Kidney tubule cell (primary cell): ENCODE measurements around the gene NHSL1.

Experiments used
- DNase-seq: peaks from one replicate; pipeline ENCODE4 v3.0.0-alpha.2; 2018; ENCODE audit warnings: low spot score

NHSL1 gene

GRCh38 chr6:138524526-138524925 lies 25.2 kb upstream of the NHSL1 start:
- no peak for DNase-seq

- no peak for DNase-seq
Measured at GRCh38 chr6:138523347-138524210, 24.3 kb upstream of the NHSL1 start.

DNA sequence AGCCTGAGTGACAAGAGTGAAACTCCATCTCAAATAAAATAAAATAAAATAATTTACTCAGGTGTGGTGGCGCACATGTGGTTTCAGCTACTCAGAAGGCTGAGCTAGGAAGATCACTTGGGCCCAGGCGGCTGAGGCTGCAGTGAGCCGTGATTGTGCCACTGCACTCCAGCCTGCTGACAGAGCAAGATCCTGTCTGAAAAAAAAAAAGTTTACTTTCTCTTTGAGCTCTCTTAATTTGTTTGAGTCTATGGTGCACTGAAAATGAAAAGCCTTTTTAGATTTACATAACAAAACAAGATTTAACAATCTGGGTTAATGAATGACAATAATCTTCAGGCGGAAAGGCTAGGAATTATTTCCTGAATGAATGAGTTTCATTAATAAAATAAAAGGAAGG lies 23.3 kb upstream of the NHSL1 start:
- no peak for DNase-seq

DNA sequence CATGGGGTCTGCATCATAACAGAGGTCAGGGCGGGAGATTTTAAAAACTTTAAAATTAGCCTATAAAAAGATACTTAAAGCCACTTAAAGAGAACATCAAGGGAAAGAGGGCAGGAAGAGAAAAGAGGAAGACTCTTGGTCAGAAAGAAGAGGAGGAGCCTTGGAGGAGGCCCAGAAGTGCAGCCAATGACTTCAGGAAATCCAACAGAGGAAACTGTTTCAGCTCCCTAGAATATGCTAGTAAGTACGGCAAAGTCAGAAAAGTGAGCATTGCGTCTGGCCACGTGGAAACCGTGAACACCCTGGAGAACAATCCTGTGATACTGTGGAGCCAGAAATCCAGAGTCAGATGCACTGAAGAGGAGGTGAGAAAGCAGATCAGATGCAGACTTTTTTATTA lies 22.5 kb upstream of the NHSL1 start:
- DNase-seq: no peak

DNA sequence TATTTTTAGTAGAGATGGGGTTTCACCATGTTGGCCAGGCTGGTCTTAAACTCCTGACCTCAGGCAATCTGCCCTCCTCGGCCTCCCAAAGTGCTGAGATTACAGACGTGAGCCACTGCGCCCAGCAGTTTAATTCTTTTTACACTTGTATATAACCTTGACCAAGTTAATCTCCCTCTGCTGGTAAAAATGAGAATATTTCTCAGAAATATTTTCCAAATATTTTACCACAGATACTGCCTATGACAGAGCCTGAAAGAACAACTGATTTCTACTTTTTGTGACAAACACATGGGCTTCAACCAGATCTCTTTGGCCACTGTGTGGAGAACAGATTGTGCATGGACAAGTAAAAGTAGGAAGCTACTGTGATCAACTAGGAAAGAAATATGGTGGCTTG lies 21.2 kb upstream of the NHSL1 start:
- peak; percentile 44 for DNase-seq

DNA sequence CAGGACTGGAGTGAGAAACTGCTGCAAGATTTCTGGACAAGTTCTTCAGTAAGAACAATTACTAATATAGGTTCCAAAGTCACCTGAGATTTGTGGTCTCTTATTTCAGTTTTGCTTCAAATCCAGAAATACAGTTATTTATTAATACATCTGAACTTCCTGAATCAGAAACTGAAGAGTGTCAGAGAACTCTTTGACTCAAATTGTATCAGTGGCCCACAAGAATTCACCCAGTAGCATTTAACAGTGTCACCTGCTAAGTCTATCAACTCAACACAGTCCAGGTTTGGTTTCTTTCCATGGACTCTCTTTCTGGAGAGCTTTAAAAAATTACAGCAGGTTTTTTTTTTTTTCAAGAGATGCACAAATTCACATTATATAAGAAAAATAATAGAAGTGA lies 18.8 kb upstream of the NHSL1 start:
- no peak for DNase-seq

DNA sequence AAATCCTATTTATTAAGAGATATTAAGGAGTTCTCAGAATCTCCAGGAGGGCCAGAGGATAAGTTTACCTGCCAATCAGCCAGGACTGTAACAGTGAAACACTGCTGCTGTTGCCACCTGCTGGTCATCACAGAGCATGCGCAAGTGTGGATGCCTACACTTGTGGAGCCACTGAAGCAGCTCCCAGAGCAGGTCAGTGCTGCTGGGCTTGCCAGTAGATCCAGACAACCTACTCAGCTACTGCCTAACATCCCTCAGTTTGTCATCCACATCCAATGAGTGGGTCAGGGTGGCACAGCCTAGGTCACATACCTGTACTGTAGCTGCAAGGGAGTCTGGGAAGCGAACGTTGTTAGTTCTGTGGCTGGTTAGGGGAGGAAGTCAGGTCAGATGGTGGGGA lies 18.3 kb upstream of the NHSL1 start:
- DNase-seq: peak; percentile 68

DNA sequence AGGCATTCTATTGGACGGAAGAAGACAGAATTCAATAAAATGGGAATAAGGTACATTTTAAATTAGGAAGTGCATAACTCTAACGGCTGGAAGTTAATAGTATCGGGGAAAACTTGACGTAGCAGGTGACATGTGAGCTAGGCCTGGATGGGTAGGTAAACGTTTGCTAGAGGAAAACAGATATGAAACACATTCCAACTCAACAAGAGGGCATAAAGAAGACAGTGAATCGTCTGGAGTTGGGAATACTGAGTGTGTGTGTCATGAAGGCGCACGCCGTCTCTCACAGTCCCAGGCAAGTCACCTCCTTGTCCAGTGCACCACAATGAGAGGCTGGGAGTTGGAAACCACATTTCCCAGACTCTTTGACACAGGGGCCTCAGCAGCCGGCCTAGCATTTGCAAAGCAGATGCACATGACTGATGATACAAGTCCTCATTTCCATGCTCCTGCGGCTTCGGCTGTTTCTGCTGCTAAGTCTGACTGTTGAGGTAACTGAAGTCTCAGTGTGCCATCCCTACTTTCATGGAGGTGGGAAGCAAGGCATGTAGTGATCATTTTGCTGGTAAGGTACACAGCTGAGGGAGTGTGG lies 16.5 kb upstream of the NHSL1 start:
- no peak for DNase-seq

- DNase-seq: no peak
Measured at GRCh38 chr6:138514860-138515540, 15.7 kb upstream of the NHSL1 start.

- no peak for DNase-seq
Measured at GRCh38 chr6:138512609-138513008, 13.3 kb upstream of the NHSL1 start.

- no peak for DNase-seq
Measured at GRCh38 chr6:138510093-138510492, 10.8 kb upstream of the NHSL1 start.

DNA sequence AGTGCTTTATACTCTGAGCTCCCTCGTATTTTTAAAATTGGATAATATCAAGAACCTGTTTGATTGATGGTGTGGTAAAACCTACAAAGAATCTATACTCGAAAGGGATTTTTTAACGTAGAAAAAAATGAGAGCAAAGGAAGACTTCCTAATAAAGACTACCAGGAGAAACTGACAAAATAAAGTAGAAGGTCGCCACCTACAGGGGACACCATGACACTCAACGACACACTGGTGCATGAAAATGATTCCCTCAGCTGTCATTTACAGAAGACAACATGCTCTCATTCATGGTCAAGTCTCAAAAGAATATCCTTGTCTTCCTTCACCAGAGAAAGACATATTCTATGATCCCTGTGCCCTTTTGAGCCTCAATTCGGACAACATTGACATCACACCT lies 10.1 kb upstream of the NHSL1 start:
- peak; percentile 72 for DNase-seq

GRCh38 chr6:138508676-138508988 lies 9.3 kb upstream of the NHSL1 start:
- DNase-seq: no peak

GRCh38 chr6:138507977-138508675 lies 8.8 kb upstream of the NHSL1 start:
- DNase-seq: no peak

DNA sequence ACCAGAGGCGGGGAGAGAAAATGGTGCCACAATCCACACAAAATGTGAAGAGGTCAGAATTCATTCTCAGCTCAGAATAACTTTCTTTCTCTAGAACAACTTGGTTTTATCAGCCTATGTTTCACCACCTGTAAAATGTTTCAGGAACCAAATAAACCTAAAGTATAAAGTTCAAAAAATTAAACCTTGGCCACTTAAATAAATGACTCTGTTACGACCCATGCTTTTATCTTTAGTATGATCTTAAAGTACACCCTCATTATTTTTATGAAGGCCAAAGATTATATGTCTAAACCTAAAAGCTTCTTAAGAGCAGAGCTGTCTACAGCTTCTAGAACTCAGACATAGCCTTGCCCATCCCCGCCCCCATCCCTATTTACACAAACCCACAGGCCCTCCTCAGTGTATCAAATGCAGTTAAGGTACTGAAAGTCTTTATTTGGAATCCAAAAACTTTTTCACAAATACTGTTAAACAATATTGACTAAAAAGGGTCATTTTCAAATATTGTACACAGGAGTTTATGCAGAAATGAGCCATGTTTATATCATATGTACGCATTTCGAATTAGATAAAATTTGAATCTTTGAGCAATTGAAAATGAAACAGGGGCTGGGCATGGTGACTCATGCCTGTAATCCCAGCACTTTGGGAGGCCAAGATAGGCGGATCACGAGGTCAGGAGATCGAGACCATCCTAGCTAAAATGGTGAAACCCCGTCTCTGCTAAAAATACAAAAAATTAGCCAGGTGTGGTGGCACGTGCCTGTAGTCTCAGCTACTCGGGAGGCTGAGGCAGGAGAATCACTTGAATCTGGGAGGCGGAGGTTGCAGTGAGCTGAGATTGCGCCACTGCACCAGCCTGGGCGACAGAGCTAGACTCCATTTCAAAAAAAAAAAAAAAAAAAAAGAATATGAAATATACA lies 5.7 kb upstream of the NHSL1 start:
- DNase-seq: no peak

DNA sequence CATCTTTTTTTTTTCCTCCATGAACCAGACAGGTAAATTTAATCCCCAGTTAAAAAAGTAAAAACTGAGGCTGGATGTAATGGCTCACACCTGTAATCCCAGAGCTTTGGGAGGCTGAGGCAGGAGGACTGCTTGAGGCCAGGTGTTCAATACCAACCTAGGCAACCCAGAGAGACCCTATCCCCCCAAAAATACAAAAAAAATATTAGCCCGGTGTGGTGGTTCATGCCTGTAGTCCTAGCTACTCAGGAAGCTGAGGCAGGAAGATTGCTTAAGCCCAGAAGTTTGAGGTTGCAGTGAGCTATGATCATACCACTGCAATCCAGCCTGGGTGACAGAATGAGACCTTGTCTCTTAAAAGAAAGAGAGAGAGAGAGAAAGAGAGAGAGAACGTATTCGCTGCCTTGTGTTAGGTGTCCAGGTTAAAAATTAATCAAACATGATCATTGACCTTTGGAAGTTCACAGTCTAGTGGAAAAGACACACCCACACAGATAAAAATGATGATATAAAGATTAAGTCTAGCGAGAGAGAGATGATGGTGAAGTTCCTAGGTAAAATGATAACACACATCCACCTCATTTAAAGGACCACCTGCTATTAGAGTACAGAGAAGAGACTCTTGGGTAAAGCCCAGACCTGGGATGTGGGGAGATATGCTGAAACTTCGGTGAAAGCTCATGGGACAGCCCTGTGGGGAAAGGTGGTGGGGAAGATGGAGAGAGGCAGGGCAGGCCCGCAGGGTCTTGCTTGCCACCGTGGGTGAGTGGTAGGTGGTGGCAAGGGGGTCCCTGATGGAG lies 4.8 kb upstream of the NHSL1 start:
- peak; percentile 85 for DNase-seq

DNA sequence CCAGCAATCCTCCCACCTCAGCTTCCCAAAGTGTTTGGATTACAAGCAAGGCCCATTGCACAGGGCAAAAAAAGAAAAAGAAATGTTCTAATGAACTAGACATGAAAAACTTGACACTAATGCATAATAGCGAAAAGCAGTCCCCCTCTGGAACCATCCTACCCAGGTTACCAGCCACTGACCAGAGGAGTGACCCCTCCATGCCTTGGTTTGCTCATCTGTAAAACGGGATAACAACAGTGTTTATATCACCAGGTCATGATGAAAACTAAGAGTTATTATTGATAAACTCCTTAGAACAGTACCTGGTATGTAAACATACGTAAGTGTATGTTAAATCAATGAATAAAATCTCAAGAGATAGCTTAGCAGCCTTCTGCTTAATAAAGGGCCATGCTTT lies 3.3 kb upstream of the NHSL1 start:
- no peak for DNase-seq

DNA sequence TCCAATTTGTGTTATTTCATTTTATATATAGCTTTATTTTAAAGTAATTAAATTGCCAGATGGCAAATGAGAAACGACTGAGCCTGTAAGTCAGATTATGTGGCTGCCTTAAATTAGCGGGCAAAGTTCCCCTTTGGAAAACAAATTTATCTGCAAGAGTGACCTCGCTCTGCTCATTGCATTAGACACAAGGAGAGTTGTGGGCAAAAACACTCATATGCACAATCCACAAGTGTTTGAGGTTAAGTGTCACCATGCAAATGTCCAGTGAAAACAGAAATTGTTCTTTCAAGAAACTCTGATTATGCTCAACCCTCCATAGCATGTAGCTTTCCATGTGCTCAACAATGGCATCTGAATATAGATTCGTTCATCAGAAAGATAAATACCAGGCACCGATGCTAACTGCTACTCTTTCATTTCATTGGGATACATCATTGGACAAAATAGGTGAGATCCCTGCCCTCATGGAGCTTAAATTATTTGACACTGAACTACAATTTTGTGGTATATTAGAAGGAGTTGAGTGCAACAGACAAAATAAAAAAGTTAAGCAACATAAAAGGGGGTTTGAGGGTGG lies 1.7 kb upstream of the NHSL1 start:
- DNase-seq: no peak

- DNase-seq: peak; percentile 44
Measured at GRCh38 chr6:138500045-138500665, 861 bp upstream of the NHSL1 start.
